Upper lobe of right lung (tissue), 1 donor: ENCODE results near the gene DLEC1. TPM values are rescaled to one million over a fixed set of nuclear protein-coding genes. Genes with fewer than 3 reads are reported as not detected.

ENCODE experiments used
- ATAC-seq: fragments of 200-7000 bp; cut with Tn5 transposase; one replicate; pipeline ENCODE4 v1.9.1; 2020; ENCODE audit warnings: mild to moderate bottlenecking, moderate library complexity
- DNase-seq: peaks from one replicate; pipeline ENCODE4 v3.0.0-alpha.2; 2020
- H3K27ac ChIP-seq: fragments of 200-600 bp; one replicate; pipeline ENCODE4 v1.8.0; 2022
- H3K27me3 ChIP-seq: fragments of 200-600 bp; one replicate; pipeline ENCODE4 v1.8.0; 2022; ENCODE audit warnings: mild to moderate bottlenecking
- H3K36me3 ChIP-seq: fragments of 200-600 bp; one replicate; pipeline ENCODE4 v1.8.0; 2022
- H3K4me1 ChIP-seq: fragments of 200-600 bp; one replicate; pipeline ENCODE4 v1.8.0; 2022
- H3K4me3 ChIP-seq: fragments of 200-600 bp; one replicate; pipeline ENCODE4 v1.8.0; 2022; ENCODE audit warnings: mild to moderate bottlenecking
- H3K9me3 ChIP-seq: fragments of 200-600 bp; one replicate; pipeline ENCODE4 v1.8.0; 2022
- intact Hi-C: fragments of 100-400 bp; cut with DNase I; formaldehyde crosslinking; loops from one replicate; pipeline ENCODE4 v1.11.0; 2022
- long read RNA-seq: library from polyadenylated mRNA; unstranded; transcript quantifications from one replicate; pipeline ENCODE4 v2.0.0, GENCODE V29; 2021
- total RNA-seq: library from RNA; stranded (reverse); fragmentation: NEBNext Ultra II Directional; extraction: Animal tissue kit (Norgen Biotek cat#: 25700); gene quantifications from one replicate; pipeline ENCODE4 v1.2.1, GENCODE V29; 2021
- TF ChIP-seq, protein P1 (sequence below): fragments of 200-600 bp; IDR thresholded peaks from one replicate; pipeline ENCODE4 v1.8.0; 2022; ENCODE audit warnings: antibody characterized with exemption
- donor health status: DM: no; HTN: yes; CAD: no; lungs with severe emphysema.

The DLEC1 gene, protein sequence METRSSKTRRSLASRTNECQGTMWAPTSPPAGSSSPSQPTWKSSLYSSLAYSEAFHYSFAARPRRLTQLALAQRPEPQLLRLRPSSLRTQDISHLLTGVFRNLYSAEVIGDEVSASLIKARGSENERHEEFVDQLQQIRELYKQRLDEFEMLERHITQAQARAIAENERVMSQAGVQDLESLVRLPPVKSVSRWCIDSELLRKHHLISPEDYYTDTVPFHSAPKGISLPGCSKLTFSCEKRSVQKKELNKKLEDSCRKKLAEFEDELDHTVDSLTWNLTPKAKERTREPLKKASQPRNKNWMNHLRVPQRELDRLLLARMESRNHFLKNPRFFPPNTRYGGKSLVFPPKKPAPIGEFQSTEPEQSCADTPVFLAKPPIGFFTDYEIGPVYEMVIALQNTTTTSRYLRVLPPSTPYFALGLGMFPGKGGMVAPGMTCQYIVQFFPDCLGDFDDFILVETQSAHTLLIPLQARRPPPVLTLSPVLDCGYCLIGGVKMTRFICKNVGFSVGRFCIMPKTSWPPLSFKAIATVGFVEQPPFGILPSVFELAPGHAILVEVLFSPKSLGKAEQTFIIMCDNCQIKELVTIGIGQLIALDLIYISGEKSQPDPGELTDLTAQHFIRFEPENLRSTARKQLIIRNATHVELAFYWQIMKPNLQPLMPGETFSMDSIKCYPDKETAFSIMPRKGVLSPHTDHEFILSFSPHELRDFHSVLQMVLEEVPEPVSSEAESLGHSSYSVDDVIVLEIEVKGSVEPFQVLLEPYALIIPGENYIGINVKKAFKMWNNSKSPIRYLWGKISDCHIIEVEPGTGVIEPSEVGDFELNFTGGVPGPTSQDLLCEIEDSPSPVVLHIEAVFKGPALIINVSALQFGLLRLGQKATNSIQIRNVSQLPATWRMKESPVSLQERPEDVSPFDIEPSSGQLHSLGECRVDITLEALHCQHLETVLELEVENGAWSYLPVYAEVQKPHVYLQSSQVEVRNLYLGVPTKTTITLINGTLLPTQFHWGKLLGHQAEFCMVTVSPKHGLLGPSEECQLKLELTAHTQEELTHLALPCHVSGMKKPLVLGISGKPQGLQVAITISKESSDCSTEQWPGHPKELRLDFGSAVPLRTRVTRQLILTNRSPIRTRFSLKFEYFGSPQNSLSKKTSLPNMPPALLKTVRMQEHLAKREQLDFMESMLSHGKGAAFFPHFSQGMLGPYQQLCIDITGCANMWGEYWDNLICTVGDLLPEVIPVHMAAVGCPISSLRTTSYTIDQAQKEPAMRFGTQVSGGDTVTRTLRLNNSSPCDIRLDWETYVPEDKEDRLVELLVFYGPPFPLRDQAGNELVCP (N-terminal part only)
- 2.7 TPM for total RNA-seq
- long read RNA-seq, partial matches to known transcripts: 1 of 12 reads
- long read RNA-seq, other reads (novel, unspliced or antisense): 11 of 12 reads

DNA sequence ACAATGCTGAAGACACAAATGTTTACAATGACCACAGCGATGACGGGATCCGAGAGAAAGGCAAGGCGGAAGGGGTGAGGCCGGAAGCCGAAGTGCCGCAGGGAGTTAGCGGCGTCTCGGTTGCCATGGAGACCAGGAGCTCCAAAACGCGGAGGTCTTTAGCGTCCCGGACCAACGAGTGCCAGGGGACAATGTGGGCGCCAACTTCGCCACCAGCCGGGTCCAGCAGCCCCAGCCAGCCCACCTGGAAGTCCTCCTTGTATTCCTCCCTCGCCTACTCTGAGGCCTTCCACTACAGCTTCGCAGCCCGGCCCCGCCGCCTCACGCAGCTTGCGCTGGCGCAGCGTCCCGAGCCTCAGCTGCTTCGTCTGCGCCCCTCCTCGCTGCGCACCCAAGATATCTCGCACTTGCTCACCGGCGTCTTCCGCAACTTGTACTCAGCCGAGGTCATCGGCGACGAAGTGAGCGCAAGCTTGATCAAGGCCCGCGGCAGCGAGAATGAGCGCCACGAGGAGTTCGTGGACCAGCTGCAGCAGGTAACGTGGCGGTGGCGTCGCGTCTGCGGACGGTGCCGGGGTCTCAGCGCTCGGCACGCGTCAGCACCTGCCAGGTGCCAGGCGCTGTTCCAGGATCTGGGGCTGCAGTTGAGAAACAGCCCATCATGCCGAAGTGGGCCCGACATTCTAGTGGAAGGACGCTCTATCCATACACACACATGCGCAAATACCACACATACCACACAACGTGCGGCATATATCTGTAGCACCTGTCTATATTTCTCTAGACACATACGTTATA is at the start of gene DLEC1:
DLEC1 (plus strand) TSS at position 108 of the 798 bp plus-strand sequence; CDS start at position 126, 18 bp downstream.
- Histone ChIP-seq H3K27me3 (no peaks in the 10 kb centered on the region), H3K36me3 (no peaks in the 10 kb centered on the region), H3K27ac (peak within 1 kb of the TSS; percentile 4), H3K4me1 (no peaks in the 10 kb centered on the region), H3K9me3 (no peaks in the 10 kb centered on the region), H3K4me3 (peak within 1 kb of the TSS; percentile 52)
- intact Hi-C loops: no loop called here
- TF ChIP-seq, protein P1, sequence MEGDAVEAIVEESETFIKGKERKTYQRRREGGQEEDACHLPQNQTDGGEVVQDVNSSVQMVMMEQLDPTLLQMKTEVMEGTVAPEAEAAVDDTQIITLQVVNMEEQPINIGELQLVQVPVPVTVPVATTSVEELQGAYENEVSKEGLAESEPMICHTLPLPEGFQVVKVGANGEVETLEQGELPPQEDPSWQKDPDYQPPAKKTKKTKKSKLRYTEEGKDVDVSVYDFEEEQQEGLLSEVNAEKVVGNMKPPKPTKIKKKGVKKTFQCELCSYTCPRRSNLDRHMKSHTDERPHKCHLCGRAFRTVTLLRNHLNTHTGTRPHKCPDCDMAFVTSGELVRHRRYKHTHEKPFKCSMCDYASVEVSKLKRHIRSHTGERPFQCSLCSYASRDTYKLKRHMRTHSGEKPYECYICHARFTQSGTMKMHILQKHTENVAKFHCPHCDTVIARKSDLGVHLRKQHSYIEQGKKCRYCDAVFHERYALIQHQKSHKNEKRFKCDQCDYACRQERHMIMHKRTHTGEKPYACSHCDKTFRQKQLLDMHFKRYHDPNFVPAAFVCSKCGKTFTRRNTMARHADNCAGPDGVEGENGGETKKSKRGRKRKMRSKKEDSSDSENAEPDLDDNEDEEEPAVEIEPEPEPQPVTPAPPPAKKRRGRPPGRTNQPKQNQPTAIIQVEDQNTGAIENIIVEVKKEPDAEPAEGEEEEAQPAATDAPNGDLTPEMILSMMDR: no peak
- DNase-seq (peak; percentile 88), ATAC-seq (peak; percentile 76)

DNA sequence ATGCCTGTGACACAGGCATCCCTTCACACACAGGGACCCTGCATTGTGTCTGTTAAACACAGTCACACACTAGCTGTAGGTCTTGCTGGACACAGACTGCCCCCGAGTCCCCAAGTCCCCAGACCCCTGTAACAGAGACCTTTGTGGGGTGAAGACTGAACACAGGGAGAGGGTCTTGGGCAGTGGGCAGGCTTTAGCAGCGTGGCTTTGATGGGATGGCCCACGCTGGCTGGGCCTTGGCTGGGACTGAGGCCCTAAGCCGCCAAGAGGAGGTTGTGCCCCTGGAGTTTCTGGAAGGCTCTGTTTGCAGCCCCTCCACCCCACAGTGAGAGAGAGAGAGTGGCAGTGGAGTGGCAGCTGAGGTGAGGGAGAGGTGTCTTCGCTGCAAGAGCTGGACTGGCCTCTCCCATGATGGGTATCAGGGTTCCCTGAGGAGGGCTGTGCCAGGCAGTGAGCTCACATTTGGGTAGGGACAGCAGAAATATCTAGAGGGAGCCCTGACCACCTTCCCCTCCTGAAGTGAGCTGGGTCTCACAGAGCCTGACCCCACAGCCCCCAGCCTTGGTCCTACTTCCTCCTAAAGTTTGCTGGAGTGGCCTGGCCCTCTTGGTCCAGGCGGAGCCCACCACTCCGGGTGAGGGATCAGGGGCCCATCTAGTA is 49.1 kb upstream of the DLEC1 start:
- intact Hi-C loops: no loop called here
- TF ChIP-seq, protein P1: no peak
- Histone ChIP-seq H3K4me1 (peaks cover 16% of the 10 kb centered on the region), H3K27me3 (no peaks in the 10 kb centered on the region), H3K36me3 (no peaks in the 10 kb centered on the region), H3K9me3 (no peaks in the 10 kb centered on the region), H3K27ac (no peak overlapping the region), H3K4me3 (no peak overlapping the region)
- ATAC-seq (no peak), DNase-seq (peak; percentile 46)

DNA sequence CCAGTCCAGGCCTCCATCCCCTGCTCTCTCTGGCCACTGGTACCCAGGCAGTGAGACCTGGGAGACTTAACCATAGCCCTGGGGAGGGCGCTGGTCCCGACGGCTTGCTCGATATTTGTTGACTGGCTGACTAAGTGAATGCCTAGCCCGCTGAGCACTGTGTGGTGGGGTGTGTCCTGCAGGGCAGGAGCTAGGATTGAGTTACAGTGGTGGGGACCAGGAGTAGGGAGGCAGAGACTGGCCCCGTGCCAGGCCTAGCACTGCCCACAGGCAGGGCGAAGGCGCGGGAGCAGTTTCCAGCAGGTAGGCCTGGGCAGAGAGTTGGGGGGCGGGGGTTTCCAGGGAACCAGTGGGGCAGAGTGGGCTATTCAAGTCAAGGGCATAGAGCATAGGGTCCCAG is 48.5 kb upstream of the DLEC1 start, which contains the start of gene VILL:
VILL (plus strand) TSS at position 260 of the 400 bp plus-strand sequence. CDS start 2,887 bp downstream, outside the sequence.
- ATAC-seq: peak; percentile 2
- peak; percentile 76 for DNase-seq
- Histone ChIP-seq H3K9me3 (no peaks in the 10 kb centered on the region), H3K4me3 (no peak within 1 kb of the TSS), H3K27me3 (no peaks in the 10 kb centered on the region), H3K27ac (no peak within 1 kb of the TSS), H3K36me3 (no peaks in the 10 kb centered on the region), H3K4me1 (peaks cover 13% of the 10 kb centered on the region)
- intact Hi-C loops: no loop called here
- TF ChIP-seq, protein P1: no peak

DNA sequence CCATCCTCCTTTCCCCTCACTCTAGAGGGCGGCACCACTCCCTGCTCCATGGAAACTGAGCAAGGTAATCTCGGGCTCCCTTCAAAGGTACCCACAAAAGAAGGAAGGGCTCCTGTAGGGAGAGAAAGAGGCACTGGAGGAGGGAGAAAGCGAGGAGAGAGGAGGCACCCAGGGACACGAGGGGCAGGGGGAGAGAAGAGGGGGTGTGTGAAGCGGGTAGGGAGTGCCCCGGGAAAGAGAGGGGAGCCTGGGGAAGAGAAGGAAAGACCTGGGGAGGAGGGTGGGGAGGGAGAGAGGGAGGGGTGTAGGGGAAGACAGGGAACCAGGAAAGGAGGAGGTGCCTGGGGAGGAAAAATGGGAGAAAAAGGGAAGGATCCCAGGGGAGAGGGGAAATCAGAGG is 47.9 kb upstream of the DLEC1 start:
- Histone ChIP-seq H3K27me3 (no peaks in the 10 kb centered on the region), H3K4me1 (peaks cover 7% of the 10 kb centered on the region), H3K27ac (no peak overlapping the region), H3K4me3 (no peak overlapping the region), H3K9me3 (no peaks in the 10 kb centered on the region), H3K36me3 (no peaks in the 10 kb centered on the region)
- intact Hi-C loops: no loop called here
- TF ChIP-seq, protein P1: no peak
- ATAC-seq (no peak), DNase-seq (peak; percentile 43)
